Measurements from ENCODE around the gene ENTPD8. TPM values are rescaled to one million over a fixed set of nuclear protein-coding genes. Genes with fewer than 3 reads are reported as not detected.

Gene ENTPD8
- total and polyA plus RNA-seq, 2 experiments from 2014 or later = 7.1 to 16.5 TPM

GRCh38 chr9:137461316-137461662 is 20.1 kb upstream of the ENTPD8 start:
- 92% methylated on average over 16 of the region's 21 CpGs for WGBS (ENCODE audit: low lambda C conversion rate, missing lambda C conversion rate)

GRCh38 chr9:137460363-137461315 is 19.5 kb upstream of the ENTPD8 start:
- Histone ChIP-seq H3K36me3 (replicated peaks; ENCODE audit: insufficient read depth, low read depth) (no peaks in the 10 kb centered on the region), H3K4me1 (ENCODE audit: insufficient read depth) (peaks cover 4% of the 10 kb centered on the region), H3K9me2 (replicated peaks; ENCODE audit: insufficient read depth) (no peaks in the 10 kb centered on the region), H3K27me3 (no peaks in the 10 kb centered on the region), H2AFZ (no peak overlapping the region), H3K27ac (no peak overlapping the region), H3K4me3 (no peak overlapping the region), H3K79me2 (peaks cover 11% of the 10 kb centered on the region), H3K4me2 (no peak overlapping the region), H4K20me1 (ENCODE audit: insufficient read depth, poor library complexity, severe bottlenecking) (peaks cover 3% of the 10 kb centered on the region), H3K9me3 (ENCODE audit: low read depth) (no peaks in the 10 kb centered on the region)
- DNase-seq (ENCODE audit: low spot score) = no peak
- 95% methylated on average over 28 of the region's 31 CpGs for WGBS (ENCODE audit: low lambda C conversion rate, missing lambda C conversion rate)
- TF ChIP-seq EZH2 (IDR thresholded peaks at IDR 0.05; ENCODE audit: borderline replicate concordance) = no peak
- no peak for TF ChIP-seq CTCF (IDR thresholded peaks at IDR 0.05; ENCODE audit: poor library complexity)
- no peak for TF ChIP-seq EZH2phosphoT487 (IDR thresholded peaks at IDR 0.05; ENCODE audit: low read depth, severe bottlenecking, unreplicated experiment)

More at GRCh38 chr9:137461316-137461662, 20.1 kb upstream of the ENTPD8 start:
- H2AFZ ChIP-seq = no peak overlapping the region
- no peaks in the 10 kb centered on the region for H3K9me2 ChIP-seq (replicated peaks; ENCODE audit: insufficient read depth)
- no peaks in the 10 kb centered on the region for H3K9me3 ChIP-seq (ENCODE audit: low read depth)
- no peaks in the 10 kb centered on the region for H3K36me3 ChIP-seq (replicated peaks; ENCODE audit: insufficient read depth, low read depth)
- H3K4me1 ChIP-seq (ENCODE audit: insufficient read depth) = peaks cover 4% of the 10 kb centered on the region
- H3K27me3 ChIP-seq = no peaks in the 10 kb centered on the region
- H4K20me1 ChIP-seq (ENCODE audit: insufficient read depth, poor library complexity, severe bottlenecking) = peaks cover 3% of the 10 kb centered on the region
- no peak for DNase-seq (ENCODE audit: low spot score)
- H3K79me2 ChIP-seq = peaks cover 11% of the 10 kb centered on the region
- no peak overlapping the region for H3K4me2 ChIP-seq
- TF ChIP-seq EZH2 (IDR thresholded peaks at IDR 0.05; ENCODE audit: borderline replicate concordance) = no peak
- no peak for TF ChIP-seq CTCF (IDR thresholded peaks at IDR 0.05; ENCODE audit: poor library complexity)
- TF ChIP-seq EZH2phosphoT487 (IDR thresholded peaks at IDR 0.05; ENCODE audit: low read depth, severe bottlenecking, unreplicated experiment) = no peak
- no peak overlapping the region for H3K4me3 ChIP-seq
- no peak overlapping the region for H3K27ac ChIP-seq

GRCh38 chr9:137459601-137460362 is 18.6 kb upstream of the ENTPD8 start:
- no peaks in the 10 kb centered on the region for H3K9me3 ChIP-seq (ENCODE audit: low read depth)
- peaks cover 4% of the 10 kb centered on the region for H3K4me1 ChIP-seq (ENCODE audit: insufficient read depth)
- H3K4me3 ChIP-seq = no peak overlapping the region
- DNase-seq (ENCODE audit: low spot score) = no peak
- H3K4me2 ChIP-seq = peak overlapping the region; percentile 95
- H3K9me2 ChIP-seq (replicated peaks; ENCODE audit: insufficient read depth) = no peaks in the 10 kb centered on the region
- H3K27me3 ChIP-seq = no peaks in the 10 kb centered on the region
- peak overlapping the region; percentile 74 for H3K27ac ChIP-seq
- H2AFZ ChIP-seq = peak overlapping the region; percentile 92
- peaks cover 11% of the 10 kb centered on the region for H3K79me2 ChIP-seq
- no peaks in the 10 kb centered on the region for H3K36me3 ChIP-seq (replicated peaks; ENCODE audit: insufficient read depth, low read depth)
- TF ChIP-seq EZH2 (IDR thresholded peaks at IDR 0.05; ENCODE audit: borderline replicate concordance) = no peak
- peaks cover 3% of the 10 kb centered on the region for H4K20me1 ChIP-seq (ENCODE audit: insufficient read depth, poor library complexity, severe bottlenecking)
- 67% methylated on average over 14 of the region's 15 CpGs for WGBS (ENCODE audit: low lambda C conversion rate, missing lambda C conversion rate)

All from hepatocyte (in vitro differentiated cells).